Hepatic stellate cell (primary cell): Measurements from ENCODE around the gene PIK3R3.

ENCODE experiments used
- DNase-seq: peaks from one replicate; pipeline ENCODE4 v3.0.0; 2011; ENCODE audit warnings: low spot score

PIK3R3 gene

DNA sequence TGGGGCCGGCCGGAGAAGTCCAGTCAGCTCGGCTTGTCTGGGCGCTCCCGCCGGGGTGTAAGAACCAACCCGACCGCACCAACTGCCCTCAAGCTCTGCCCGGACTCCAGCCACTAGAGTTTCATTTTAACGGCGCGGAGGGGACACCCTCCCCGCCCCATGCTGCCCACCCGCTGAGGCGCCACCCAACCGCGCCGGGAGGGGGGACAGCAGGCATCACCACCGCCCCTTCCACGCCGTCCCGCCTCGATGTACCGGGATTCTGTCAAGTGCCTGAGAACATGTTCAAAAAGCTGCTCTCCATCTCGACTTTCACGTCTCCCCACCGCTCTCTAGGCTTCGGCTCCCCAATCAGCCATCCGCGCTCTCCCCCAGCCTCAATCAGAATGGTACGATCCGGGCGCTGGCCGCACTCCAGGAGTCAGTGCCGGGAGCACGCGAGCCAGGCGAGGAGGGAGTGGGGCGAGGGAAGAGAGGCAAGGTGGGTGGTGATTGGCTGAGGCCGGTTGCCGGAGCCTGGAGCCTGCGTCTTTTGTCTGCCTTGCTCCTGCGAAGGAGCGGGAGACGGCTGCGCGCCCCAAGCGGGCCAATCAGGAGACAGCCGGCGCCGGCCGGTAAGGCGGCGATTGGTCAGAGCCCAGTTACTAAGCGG, at the start of gene PIK3R3:
Gene PIK3R3, minus strand, starts transcription at position 101 of the 652 bp plus-strand sequence. CDS start 677 bp downstream, outside the sequence.
- peak; percentile 98 for DNase-seq

DNA sequence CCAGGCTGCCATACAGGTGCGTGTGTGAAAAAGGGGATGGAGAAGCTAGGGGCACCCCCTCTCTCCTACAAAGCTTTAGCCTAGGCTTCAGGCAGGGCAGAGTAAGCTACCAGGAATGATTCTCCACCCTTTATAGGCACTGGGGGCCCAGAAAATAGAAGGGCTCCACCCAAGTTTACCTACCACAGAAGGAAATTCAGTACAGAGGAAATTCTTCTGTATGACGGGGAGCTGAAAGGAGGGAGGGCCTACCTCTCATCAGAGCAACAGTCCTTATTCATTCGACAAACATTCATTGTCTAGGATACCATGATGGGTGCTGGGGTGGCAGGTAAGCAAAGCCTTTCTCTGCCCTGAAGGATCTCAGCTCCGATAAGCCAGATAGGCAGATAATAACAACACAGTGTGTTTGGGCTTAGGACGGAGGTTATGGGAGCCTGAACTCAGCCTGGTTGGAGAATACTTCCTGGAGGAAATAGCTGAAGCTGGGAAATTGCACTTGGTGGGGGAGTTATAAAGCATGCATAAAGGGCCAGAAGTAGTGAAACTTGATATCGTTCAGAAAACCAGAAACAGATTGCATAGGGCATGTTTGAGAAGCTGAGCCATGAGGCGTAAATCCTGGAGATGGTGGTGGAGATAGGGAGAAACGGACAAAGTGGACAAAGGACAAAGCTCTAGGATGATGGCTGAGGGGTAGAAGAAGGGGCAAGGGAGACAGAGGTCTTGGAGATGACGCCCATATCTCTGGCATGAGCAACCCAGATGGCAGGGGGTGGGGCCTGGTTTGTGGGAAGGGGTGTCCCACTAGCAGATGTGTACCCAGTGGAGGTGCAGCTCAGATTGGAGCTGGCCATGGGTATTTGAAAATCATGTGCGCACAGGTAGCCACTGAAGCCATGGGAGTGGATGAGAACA, 49.2 kb upstream of the PIK3R3 start:
- DNase-seq: no peak

DNA sequence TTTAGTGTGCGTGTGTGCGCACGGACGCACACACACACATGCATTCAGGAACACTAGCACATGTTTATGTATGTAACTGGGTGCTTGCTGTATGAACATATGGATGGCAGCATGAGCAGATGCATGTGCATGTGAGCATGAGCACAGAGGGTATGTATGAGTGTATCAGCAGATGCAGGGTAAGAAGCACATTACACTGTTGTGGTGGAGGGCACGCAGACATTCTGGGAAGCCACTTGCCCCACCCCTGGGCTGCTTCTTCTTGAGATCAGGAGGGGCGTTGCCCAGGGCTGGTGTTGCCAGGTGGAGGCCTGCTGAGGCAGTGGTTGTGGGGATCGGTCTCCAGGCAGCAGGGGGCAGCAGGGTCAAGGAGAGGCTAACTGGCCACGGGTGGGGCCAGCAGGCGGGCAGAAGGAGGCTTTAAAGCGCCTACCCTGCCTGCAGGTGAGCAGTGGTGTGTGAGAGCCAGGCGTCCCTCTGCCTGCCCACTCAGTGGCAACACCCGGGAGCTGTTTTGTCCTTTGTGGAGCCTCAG, 47.7 kb upstream of the PIK3R3 start:
- DNase-seq: no peak

DNA sequence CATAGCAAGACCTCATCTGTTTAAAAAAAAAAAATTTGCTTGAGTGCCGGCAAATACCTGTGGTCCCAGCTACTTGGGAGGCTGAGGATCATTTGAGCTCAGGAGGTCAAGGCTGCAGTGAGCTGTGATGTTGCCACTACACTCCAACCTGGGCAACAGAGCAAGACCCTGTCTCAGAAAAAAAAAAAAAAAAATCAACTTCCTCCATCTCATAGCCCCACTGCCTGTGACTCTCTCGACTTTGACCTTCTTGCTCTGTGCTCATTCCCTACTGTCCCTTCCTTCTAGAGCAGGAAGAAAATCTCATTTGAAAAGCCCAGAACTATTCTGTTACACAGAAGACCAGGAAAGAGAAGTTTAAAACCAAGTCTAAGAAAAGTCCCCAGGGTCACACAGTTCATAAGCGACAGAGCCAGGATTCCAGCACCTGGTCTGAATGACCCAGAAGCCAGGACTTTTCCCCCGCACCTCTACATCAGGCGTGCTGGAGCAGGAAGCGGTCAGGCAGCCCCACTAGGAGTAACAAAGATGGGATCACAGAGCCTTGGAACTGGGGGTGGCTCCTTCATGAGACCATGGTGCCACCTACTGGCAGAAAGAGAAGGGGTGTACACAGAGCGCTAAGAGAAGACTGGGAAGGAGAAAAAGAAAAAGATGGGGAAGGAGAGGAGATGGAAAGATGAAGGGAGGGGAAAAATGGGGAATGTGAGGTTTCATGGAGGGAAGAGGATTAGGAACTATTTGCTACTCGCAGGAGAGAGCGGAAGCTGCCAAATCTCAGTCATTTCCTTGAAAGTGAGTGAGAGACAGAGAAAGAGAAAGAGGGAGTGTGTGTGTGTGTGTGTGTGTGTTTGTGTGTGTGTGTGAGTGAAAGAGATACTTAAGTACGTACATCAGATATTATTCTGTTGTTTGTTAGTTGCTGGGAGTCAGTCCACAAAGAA, 47.0 kb upstream of the PIK3R3 start:
- peak; percentile 94 for DNase-seq

DNA sequence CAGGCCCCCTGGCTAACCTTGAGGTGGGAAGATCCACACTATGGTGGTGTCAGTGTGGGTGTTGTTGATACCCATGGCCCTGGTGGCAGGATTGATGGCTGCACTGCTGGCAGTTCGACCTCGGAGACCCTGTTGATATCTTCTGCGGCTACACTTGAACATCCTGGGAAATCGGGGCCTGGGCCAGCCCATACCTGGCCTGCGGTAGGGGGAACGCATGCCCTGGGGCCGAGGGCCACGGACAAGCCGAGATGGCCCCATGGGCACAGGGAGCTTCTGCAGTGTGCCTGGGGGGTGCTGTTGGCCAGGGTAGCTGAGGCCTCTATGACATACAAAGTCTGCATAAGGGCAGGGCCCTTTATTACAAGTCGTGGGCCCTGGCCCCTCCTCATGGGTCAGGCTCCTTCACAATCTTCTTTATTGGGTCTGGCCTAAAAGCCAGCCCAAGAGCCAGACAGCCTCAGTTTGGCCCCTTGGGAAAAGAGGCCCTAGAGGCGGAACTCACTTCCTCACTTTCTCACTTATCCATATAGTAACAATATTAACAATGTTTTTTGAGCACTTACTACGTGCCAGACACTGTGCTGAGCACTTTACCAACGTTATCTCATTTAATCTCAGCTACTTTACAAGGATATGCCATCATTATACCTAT, 43.9 kb upstream of the PIK3R3 start, which contains the start of gene P3R3URF:
Gene P3R3URF, minus strand, starts transcription at position 278 of the 655 bp plus-strand sequence. Its CDS starts 17 bp downstream, at position 261.
- no peak for DNase-seq

DNA sequence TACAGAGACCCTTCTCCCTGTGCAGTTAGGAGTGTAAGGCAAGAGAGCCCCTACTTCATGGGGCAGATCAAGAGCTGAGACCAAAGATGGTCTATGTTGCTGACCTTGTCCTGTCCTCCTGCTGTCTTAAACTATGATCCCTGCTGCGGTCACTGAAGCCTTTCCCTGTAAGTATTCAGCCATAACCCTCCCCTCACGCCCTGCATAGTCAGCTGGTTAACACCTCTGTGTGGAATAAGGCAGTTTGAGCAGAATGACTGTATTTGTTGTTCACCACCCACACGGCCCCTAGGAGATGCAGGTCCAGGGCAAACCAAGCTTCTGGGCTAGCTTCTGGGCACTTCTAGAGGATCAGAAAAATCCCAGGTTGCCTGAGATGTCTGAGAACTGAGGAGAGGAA, 42.8 kb upstream of the PIK3R3 start:
- no peak for DNase-seq

DNA sequence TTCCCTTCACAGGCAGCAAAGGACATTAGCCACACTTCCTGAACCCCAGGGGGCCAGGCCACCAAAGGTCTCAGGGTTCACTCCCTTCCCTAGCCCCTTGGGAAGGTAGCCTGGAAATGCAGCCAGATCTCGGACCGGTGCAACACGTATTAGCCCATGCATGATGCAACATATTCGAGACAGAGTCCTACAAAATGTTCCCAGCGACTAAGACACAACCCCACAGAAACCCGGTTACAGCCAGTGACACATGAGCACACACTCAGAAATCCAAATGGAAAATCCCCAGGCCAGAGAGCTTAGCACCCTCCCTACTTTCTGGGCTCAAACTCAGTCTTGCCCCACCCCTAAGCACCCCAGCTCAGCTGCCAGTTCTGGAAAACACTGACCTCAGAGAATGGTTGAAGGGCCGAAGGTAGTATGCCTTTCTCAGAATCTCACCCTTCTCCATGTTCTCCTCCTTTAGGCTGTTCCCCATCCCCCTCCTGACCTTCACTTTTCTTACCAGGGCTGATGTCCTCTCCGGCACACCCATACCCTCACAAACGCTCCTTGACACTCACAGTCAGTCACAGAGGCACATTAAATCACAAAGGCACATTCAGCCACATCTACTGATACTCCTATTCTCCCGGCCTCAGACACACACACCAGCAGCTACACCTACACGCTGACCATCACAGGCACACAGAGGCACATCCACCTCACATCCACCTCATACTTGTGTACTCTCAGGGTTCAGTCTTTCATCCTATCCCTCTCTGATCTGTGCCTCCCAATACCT, 42.2 kb upstream of the PIK3R3 start, which contains the start of gene TSPAN1:
Gene TSPAN1, plus strand, starts transcription at position 640 of the 784 bp plus-strand sequence. CDS start 6,021 bp downstream, outside the sequence.
- DNase-seq: peak; percentile 66

DNA sequence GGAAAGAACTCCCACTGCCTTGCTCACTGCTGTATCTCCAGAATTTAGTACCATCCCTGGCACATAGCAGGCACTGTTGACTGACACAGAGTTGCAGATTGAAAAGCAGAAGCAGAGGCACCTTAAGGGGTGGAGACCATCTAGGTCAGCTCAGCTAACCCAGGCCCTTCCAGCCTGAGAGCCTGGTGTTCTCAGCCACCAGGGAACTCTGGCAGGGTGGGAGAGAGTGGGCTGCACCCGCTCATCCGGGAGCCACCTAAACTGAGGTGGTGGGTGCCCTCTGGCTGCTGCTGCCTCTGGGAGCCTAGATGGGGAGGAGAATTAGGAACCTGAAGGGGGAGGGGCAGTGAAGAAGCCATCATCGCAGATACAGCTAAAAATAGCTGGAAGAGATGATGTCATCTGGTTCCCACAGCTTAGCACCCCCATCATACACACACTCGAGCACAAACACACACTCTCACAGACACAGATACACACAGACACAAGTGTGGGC, 41.0 kb upstream of the PIK3R3 start:
- DNase-seq: peak; percentile 73

DNA sequence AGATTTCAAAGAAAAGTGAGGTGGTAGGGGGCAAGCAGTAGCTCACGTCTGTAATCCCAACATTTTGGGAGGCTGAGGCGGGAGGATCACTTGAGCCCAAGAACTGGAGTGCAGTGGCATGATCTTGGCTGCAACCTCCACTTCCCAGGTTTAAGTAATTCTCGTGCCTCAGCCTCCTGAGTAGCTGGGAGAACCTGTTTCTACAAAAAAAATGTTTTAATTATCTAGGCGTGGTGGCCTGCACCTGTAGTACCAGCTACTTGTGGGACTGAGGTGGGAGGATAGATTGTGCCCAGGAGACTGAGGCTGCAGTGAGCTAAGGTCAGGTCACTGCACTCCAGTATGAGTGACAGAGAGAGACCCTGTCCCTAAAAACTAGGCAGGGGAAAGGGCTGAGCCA, 39.9 kb upstream of the PIK3R3 start:
- DNase-seq: no peak

DNA sequence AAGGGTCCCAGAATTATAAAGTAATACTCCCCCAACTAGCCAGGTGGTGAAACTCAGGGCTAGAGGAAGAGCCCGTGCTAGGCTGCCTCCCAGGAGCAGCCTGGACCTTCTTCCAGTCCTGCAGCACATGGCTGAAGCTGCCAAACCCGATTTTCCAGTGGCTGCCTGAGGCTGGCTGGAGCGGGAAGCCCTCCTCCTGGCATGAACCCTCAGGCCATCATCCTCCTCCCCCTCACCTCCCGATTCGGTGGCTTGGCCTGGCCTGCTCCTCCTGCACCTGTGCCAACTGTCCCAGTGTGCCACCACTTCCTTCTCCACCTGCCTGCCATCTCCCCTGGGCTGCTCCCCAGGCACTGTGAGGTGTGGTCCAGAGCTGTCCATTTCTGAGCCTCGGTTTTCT, 39.4 kb upstream of the PIK3R3 start:
- no peak for DNase-seq

DNA sequence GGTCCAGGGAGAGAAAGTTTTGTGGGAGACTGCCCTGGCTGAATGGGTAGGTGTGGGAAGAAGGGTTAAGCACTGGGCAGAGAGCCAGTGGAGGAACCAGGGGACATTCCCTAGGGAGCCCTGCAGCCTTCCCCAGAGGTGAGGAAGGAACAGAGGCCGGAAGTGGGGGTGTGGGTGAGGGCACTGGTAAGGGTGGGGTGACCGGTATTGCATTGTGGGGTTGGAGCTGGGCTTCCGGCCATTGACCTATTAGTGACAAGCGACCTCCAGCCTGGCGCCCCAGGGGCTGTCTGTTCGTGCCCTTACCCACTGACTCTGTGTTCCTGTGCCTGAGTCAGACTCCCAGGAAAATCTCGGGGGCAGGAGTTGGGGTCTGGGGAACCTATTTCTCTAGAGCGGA, 38.9 kb upstream of the PIK3R3 start:
- DNase-seq: no peak

DNA sequence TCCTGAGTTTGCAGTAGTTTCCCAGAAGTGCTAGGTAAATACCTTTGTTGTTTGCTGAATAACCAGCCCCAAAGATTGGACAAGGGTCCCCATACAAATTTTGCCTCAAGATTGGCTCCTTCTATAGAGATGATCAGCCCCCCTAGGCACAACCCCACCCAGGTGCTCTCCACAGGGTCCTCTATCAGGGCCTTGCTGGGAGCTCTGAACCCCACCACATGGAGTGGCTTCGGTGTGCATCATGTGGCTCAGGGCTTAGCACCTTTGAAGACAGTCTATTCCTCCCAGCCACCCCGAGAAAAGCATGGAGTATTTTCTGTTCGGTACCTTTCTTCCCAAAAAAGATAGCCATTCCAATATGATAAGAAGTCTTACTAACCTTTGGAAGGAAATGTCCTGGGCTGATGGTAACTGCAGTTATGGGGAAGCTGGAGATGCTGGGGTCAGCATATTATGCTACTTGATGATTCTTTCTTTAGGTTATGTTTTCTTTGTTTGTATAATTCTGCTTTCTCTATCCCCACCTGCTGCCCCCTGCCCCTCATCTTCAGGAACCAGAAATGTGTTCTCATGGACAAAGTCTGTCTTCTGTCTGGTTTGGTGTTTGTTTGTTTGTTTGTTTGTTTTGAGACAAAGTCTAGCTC, 37.5 kb upstream of the PIK3R3 start:
- DNase-seq: no peak

DNA sequence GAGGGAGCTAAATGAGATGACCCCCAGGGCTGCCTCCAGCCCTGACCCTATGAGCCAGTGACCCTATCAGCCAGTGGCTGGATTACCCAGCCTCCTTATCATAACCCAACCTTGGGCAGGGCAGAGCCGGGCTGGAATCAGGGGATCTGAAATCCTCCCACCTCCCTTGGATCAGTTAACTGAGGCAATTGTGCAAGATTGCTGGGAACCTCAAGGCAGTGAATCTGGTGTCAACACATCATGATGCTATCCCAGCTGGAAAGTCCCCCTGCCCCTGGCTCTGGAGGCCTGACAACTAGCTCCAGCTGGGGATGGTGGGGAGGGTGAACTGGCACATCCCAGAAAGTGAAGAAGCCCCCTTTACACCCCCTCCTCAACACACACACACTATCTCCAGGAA, 36.0 kb upstream of the PIK3R3 start:
- DNase-seq: no peak

DNA sequence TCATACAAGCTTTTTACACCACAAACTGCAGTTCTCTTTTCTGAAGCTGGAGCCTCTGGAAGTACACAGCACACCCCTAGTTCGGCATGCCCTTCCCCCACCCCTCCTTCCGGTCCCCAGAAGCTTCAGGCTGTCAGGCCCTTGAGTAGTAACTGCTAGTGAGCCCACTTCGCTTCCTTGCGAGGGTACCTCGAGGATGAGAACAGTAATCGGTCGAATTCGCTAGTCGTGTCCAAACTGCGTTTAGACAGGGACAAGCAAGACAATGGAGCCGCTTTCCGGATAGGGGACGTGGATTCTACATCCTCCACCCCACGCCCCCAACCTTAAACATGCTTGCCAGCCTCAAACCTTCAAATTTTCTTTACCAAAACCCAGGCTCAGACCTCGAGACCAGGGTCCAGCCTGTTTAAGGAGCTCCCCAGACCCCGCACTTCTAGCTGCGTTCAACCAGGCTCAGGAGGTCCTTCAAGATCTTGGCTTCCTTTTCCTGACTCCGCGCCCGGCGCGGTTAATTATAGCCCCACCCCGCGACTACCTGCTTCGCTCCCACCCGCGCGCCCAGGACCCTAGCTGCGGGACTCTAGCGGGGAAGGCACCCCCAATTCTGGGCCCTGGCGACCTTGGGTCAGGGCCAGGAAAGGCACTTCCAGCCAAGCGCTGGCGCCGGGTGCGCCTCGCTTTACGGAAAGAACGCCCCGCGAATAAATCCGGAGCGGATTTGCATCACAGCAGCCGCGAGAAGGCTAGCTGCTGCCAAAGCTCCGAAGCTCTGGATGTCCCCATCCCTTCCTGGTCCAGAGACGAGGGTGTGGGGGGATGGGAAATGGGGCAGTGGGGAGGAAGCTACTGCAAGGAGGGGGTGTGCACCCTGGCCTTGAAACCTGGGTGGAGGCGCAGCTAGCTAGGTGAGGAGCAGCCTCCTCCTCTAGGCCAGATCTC, 34.4 kb upstream of the PIK3R3 start:
- no peak for DNase-seq

DNA sequence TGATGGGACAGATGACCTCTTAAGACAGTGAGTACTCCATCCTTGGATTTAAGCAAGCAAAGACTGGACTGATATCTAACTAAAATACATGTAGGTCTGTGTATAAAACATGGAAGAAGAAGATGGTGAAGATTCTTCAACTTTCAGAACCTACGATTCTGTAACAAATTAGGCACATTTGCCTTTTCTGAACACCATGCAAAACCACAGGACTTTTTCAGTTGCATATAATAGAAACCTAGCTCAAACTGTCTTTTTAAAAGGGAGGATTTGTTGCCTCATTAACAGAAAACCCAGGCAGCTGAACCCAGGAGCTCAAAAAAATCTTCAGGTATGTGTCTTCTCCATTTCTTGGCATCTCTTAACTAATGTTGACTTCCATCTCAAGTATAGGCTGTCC, 27.8 kb upstream of the PIK3R3 start:
- DNase-seq: no peak

DNA sequence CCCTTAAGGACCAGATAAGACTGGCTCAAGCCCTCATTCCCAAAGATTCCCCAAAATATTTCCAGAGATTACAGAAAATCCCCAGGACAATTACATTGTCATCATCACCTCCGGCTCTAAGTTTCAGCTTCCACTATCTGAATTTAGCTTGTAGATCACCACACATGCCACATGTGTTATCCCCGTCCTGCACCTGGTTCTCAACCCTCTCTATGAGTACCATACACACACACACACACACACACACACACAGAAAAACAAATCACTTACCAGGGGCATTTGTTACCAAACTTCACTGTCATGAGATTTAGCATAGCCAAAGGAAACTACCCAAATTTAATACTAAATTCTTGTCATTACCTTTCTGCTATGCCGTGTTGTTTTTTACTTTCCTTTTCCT, 27.1 kb upstream of the PIK3R3 start:
- no peak for DNase-seq

DNA sequence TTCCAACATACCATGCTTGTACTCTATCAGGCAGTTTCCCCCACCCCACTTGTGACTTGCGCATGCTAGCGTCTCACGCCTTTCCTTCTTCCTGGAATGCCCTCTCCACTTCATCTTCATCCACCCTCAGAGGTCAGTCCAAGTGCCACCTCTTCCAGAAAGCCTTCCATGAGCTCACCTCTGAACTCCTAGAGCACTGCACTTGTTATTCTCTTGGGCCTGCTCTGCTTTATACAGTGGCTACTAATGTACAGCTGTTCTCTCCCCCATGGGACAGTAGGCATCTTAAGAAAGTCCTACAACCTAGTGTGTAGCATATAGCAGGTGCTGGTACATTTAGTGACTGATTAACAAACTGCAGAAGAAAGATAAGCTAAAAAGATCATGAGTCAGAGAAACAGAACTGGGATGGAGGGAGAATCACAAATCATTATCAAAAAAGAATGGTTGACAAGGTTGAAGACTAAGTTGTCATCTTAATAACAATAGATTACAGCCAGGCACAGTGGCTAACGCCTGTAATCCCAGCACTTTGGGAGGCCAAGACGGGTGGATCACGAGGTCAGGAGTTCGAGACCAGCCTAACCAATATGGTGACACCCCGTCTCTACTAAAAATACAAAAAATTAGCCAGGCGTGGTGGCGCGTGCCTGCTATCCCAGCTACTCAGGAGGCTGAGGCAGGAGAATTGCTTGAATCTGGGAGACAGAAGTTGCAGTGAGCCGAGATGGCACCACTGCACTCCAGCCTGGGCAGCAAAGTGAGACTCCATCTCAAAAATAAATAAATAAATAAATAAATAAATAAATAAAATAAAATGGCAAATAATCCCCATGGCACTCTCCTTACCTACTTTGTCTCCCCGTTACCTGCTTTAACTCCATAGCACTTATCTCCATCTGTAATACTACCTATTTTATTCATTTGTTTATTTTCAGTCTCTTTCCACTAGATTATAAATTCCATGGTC, 26.2 kb upstream of the PIK3R3 start:
- DNase-seq: no peak
